Skin of body (tissue), 2 donors: ENCODE data around the gene RTEL1. TPM values are rescaled to one million over a fixed set of nuclear protein-coding genes. Genes with fewer than 3 reads are reported as not detected.
"Not testable (repeated sequence)": the region's sequence is repeated elsewhere in the genome, so short reads cannot be mapped to it uniquely, and the experiment has no call there.

Source experiments
- DNase-seq: peaks from one replicate; lab custom pipeline; 2025; lab: John Stamatoyannopoulos, UW
- total RNA-seq: library from RNA; depleted of rRNA; stranded (reverse); fragments of >200 nt; gene quantifications from one replicate; pipeline ENCODE4 v1.2.3, GENCODE V29; 2014

Gene RTEL1
- total RNA-seq, 1 donor from 2014 or later = 13.3 TPM

DNA sequence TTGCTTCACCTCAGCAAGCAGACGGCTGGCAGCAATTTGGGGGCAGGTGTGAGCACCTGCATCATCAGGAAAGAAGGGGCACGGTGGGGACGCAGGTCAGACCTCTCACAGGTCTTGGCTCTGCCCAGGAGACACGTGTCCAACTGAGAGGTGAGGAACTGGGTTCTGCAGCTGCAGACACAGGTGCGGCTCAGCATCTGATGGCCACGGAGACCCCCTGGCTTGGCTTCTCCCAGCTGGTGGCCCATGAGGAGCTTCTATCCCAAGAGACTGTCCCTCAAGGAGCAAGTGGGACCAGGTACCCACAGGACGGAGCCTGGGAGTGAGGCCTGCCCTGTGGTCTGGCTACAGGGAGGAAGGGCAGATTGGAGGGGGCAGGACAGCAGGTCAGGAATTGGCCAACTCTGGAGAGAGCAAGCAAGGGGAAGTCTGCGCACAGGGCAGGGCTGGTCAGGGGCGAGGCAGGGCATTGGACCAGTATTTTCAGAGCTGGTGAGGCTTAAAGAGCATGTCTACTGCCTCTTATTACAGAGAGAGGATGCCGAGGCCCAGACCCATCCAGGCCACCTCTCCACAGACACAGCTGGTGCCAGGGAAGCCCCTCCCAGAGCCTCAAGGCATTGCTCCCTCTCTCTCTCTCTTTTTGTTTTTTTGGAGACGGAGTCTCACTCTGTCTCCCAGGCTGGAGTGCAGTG, 9.1 kb upstream of the RTEL1 start:
- no peak for DNase-seq

DNA sequence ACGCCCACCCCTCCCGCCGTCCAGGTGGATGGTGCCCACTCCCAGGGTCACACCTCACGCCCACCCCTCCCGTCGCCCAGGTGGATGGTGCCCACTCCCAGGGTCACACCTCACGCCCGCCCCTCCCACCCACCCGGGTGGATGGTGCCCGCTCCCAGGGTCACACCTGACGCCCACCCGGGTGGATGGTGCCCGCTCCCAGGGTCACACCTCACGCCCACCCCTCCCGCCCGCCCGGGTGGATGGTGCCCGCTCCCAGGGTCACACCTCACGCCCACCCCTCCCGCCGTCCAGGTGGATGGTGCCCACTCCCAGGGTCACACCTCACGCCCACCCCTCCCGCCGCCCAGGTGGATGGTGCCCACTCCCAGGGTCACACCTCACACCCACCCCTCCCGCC, 7.6 kb upstream of the RTEL1 start:
- not testable (repeated sequence) for DNase-seq

DNA sequence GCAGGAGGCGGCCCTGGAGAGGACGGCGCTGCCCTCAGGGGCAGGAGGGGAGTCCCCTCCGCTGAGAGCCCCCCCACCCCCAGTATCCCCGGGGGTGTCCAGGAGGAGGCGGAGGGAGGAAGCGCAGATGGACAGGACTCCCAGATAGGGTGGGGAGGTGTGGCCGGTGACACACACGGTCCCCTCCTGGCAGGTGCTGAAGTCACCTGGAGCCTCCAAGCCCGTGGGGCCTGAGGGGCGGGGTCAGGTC, 6.2 kb upstream of the RTEL1 start:
- no peak for DNase-seq

DNA sequence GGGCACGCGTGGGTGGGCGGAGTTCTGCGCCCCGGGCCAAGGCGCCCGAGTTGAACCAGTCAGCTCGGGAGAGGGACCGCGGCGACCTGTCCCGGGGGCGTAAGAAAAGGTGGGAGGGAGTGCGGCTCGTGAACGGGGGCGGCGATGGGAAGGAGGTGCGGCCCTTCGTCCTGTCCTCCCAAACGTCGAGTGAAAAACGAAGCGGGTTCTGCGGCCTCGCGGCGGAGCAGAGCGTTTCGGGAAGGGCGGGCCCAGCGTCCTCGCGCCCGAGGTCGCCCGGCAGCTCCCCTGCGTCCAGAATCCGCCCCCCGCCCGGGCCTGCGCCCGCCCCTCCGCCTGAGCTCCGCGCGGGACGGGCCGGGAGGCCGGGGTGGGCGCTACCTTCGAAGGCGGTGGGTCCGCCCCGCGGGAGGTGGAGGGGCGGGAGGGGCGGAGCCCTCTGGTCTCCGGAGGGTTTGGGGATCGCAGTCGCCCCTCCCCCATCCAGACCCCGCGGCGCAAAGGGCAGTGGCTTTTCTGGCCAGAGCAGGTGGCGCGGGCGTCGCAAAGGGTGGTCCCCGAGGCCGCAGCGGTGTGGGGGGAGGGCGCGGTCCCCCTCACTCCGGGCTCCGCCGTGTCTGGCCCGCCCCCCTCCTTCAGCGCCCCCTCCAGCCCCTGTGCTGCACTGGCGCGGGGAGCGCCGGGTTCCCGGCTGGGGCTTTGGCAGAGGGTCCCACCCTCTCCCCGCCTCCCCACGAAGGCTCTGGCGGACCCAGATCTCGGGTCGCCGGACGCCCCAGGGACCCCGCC, 5.7 kb upstream of the RTEL1 start:
- DNase-seq = no peak

DNA sequence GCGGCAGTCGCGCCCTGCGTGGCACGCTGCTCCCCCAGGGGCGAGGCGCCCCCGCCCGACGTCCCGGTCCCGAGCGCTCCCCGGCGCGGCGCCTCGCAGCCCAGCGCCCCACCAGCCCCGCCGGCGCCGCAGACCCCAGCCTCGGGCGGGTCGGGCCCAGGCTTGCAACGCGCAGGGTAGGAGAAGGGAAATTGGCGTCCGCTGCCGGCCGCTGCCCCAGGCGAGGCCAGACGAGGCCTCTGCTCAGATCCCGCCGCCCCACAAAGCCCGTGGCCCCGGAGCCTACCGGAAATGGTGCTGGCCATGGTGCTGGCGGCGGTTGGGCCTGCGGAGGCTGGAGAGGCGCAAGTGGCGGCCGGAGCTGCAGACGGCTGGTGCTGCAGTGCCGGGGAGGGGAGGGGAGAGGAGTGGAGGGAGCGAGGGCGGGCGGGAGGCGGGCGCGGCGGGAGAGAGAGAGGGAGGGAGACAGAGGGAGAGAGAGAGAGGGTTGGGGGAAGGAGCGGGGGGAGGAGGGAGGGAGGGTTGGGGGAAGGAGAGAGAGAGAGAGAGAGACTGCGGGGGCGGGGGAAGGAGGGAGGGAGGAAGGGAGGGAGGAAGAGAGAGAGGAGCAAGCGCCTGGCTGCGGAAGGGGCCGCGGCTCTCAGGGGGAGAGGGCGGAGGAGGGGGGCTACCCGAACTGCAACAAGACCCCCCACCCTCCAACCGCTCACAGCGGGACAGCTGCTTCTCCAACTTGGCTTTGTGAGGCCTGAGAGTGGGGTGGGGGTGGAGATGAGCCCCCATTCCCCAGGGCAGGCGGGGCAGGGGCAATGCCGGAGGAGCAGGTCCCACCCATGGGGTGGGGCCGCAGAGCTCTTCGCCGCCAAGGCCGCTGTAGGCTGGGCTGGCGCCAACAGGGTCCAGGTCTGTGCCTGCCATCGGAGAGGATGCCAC, 4.8 kb upstream of the RTEL1 start, which contains the start of gene STMN3:
Gene STMN3 (minus strand): TSS at position 384 of the 933 bp plus-strand sequence. CDS start 79 bp downstream, at position 305.
- DNase-seq = peak; percentile 82

DNA sequence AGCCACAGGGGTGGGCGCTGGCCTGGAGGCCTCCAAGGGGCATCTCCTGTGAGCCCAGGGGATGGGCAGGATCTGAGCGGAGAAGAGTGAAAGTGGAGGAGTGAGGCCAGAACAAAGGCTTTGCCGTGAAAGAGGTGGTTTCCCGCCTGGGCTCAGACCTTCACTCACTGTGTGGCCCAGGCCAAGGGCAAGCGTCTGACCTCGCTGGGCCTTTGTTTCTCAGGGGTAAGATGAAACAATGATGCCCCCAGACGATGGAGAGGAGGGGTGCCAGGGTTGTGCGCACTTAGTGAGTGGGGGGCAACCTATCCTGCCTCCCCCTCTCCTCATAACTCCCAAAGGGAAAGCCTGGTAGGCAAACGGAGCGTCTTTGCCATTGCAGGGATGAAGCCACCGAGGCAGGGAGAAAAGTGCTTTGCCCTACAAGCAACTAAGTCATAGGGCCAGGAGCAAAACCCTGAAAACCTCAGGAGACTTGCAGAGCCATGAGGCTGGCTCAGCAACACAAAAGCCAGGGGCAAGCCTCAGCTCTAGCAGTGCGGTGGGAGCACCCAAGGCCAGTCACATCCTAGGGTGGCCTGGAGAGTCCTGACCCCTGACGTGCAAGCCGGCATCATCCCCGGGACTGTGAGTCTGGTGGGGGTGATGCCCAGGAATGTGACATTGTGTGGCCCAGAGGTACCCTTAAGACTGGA, 4.0 kb upstream of the RTEL1 start:
- DNase-seq = no peak

DNA sequence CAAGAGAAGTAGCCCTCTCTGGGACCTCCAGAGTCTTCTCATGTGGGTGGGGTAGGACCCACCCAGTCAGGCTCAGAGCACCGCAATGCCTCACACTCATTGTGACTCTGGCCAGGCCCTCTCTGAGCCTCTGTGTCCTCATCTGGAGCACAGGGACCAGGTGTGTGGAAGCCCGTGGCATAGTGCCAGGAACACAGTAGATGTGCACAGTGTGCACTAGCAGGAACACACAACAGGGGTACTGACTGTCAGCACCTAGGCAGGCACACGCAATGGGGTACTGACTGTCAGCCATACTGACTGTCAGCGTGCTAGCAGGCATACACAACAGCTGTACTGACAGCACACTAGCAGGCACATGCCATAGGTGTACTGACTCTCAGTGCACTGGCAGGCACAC, 2.9 kb upstream of the RTEL1 start:
- no peak for DNase-seq

DNA sequence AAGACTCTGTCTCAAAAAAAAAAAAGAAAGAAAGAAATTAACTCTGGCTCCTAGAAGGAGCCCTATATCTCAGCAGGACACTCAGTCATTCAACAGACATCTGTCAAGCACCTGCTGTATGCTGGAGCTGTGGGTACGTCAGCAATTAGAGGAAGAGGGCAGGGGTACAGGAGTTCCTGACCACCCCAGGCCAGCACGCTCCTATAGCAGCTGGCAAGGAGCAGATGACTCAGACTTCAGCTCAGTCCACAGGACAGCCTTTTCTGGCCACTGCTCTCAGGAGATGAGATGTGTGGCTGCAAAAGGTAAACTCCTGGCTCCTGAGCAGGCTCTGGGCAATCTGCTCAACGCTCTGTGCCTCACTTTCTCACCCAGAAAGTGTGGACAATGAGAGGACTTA, 1.7 kb upstream of the RTEL1 start:
- DNase-seq = no peak

DNA sequence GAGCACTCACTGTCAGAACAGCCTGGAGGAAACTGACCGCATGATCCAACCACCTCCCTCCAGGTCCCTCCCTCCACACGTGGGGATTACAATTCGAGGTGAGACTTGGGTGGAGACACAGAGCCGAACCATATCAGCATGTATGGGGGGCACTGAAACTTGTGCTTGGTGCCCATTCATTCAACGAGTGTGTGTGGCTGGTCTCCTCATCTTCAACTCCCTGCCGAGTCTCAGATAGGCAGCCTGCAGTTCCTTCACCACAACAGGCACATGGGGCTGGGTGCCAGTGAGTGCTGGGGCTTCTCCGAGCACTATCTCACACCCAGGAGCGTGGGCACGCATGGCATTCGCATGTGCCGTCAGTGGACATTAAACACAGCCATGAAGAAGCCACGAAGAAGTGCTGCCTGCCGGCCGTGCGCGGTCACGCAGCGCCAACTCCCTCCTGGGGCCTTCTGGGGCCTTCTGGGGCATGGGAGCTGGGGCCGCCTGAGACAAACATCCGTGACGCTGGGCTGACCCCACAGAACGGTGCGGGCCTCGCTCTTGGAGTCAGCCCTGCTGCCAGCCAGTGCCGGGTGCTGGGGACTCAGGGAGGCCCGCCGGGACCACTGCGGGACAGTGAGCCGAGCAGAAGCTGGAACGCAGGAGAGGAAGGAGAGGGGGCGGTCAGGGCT, 714 bp upstream of the RTEL1 start:
- no peak for DNase-seq

DNA sequence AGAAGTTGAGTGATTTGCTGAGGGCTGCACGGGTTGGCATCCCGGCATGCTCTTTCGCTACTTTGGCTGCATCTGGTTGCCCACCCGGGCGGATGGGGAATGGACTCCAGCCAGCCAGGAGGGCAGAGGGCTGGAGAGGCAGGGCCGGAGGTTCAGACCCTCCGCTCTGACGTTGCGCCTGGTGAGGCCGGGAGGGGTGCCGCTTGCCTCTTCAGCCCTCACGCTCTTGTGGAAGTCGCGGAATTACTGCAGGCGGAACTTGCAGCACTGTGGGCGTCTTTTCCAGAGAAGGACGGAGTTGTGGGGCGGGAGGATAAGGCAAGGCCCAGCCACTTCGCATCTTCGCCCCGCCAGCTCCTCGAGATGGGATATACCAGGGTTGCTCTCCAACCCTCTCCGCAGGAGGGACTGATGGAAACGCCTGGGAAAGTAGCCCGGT, 656 bp downstream of the RTEL1 start:
- DNase-seq = no peak

DNA sequence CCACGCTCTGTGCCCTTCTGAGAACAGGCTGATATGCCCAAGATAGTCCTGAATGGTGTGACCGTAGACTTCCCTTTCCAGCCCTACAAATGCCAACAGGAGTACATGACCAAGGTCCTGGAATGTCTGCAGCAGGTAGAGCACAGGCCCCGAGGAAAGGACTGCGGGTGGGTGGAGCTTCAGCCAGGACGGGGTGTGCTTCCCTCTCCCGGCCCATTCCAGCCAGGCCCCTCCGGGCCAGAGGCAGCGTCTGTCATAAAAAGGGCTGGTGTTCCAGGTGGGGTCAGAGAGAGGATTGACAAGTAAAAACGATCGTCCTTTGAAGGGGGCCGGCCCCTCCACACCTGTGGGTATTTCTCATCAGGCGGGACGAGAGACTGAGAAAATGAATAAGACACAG, 1.3 kb downstream of the RTEL1 start:
- no peak for DNase-seq

DNA sequence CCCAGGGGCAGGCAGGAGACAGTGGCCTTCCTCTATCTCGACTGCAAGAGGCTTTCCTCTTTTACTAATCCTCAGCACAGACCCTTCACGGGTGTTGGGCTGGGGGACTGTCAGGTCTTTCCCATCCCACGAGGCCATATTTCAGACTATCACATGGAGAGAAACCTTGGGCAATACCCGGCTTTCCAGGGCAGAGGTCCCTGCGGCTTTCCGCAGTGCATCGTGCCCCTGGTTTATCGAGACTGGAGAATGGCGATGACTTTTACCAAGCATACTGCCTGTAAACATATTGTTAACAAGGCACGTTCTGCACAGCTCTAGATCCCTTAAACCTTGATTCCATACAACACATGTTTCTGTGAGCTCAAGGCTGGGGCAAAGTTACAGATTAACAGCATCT, 2.1 kb downstream of the RTEL1 start:
- DNase-seq = not testable (repeated sequence)

DNA sequence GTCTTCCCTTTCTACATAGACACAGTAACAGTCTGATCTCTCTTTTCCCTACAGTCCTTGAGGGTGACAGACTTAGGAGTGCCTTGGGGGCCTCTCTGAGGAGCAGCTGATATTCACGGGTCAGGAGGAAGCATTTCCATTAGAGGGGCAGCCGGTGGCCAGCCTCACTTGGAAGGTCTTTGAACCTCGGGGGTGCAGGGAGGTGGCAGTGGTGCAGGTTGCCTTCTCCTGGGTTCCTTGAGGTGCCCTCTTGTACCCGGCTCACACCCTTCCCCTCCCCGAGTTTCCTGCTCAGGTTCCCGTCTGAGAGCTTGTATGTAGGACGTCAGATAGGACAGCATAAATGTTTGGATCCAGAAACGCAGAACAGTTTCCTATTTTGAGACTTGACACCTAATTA, 2.5 kb downstream of the RTEL1 start:
- DNase-seq = no peak

DNA sequence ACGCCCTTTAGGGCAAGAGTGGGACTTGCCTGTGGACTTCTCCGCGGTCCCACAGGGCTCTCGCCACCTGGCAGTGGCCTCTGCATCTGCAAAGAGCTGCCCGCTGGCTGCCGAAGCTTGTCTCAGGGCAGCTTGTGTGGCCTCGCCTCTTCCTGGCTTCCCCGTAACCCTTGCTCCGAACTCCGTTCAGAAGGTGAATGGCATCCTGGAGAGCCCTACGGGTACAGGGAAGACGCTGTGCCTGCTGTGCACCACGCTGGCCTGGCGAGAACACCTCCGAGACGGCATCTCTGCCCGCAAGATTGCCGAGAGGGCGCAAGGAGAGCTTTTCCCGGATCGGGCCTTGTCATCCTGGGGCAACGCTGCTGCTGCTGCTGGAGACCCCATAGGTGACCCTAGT, 3.0 kb downstream of the RTEL1 start:
- no peak for DNase-seq

DNA sequence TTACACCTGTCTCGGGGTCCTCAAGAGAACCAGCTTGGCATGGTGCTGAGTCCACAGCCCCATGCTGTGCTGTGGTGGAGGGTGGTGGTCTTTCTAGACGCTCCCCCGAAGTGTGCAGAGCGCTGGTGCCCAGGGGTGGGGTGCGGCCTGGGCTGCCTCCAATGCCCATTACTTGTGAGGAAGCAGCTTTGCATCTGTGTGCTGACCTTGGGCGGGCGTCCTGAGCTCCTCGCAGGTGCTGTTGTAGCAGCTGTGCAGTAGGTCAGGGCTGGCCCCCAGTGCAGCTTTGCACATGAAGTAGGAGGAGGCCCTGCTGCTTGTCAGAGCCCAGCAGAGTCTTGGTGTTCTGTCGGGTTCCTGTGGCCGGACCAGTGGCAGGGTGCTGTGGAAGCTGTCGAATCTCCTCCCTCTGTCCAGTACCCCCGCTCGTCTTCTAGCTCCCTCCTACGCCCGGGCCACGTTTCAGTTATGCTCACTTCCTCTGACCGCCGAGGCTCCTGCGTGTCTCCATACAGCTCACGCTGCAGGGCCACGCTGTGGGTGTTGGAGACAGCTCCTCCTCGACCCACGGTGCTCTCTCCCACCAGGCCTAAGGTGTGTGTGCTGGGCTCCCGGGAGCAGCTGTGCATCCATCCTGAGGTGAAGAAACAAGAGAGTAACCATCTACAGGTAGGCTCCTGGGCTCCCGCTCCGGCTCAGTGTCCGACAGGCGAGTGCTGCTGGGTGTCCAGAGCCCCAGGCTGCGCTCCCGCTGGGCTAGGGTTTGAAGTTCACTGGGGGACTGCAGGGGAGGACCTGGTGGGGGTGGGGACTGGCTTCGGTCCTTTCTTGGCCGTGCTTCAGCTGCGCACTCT, 4.1 kb downstream of the RTEL1 start:
- DNase-seq = no peak

DNA sequence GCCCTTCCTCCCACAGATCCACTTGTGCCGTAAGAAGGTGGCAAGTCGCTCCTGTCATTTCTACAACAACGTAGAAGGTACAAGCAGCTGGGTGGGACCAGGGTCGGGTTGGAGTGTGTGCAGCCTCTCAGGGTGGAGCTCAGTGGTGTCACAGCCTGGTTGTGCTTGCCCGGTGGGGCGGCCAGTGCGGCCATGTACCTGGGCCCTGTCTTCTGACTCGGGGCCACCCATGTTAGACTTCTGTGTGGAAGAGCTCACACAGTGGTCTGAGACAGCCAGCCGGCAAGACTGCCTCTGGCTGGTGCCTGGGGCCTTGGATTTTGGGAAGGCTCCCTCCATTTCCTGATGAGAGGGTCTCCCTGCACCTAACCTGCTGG, 4.7 kb downstream of the RTEL1 start:
- DNase-seq = no peak

DNA sequence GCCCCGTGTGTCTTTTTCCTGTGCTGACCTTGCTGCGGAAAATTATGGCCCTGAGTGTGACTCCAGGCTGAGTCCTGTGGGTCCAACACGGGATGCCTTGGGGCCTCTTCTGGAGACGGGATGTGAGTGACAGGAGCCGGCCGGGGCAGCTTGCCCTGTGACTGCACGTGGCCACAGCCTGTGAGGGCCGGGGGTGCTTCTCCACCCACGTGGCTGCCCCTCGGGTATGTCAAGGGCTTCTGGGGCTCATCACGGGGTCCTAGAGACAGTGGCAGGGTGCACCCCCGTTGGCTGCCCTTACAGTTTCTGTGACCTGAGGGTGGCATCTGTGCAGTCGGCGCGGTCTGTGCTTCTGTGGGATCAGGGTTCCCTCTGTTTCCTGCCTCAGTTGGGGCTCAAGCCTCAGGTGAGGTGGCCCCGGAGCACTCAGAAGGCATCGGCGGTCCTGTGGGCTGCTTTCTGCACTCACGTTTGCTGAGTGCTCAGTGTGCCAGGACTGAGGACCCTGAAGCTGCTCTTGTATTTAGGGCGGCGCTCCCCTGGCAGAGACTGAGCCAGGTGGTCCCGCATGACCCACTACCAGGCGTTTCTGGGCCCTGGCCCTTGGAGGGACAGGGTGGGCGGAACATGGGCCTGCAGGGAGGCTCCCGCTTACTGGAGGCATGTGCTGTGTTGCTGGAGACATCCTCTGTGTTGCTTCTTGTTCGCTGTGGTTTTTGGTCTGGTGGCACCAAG, 5.4 kb downstream of the RTEL1 start:
- DNase-seq = no peak

DNA sequence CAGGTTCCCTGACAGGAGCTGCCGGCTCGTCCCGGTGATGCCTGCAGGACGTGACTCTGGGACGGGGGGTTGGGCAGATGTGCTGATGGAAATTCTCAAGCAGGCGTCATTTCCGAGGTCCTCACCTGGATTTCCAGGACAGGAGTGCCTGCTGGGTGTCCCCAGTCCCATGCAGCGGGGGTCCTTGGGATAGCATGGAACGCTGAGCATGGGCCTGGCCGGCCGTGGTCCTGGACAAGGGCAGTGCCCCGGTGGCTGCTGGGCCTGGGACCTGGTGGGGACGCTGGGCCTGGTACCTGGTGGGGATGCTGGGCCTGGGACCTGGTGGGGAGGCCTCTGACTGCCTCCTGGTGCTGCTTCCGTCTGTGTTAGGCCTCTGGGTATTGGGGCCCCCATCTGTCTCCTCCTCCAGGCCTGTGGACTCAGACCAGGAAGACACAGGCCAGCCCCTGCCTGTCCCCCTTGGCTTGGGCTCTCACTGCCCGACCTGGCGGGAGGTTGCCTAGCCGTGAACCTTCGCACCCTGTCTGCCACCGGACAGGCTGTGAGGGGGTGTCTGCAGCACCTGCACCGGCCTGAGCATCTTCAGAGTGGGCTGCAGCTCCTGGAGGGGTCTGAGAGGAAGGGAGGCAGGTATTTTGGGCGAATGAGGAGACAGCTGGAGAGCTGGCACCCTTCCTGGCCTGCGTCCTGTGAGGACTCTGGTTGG, 6.2 kb downstream of the RTEL1 start:
- DNase-seq = no peak
